ENCODE measurements around the gene LRP3. TPM values are rescaled to one million over a fixed set of nuclear protein-coding genes. Genes with fewer than 3 reads are reported as not detected.

Gene LRP3
- polyA plus RNA-seq, 1 donor from 2014 or later = 60.1 TPM

DNA sequence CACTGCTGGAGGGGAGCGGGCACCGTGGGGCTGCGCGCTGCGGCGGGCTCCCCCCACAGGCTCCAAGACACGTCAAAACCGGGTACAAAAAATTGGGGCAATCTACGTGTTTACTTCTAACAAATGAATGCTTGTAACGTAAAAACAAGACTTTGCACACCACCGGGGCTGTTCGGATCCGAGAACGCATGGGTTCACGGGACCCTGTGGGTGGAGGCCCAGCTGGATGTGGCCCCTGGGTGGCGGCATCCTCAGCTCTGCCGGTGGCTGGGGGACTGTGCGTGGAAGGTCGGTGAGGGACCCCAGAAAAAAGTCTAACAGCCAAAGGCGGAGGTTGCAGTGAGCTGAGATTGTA lies 41.8 kb downstream of the LRP3 start:
- Histone ChIP-seq H2AFZ (ENCODE audit: low read depth, low read length) (no peak overlapping the region), H3K9ac (ENCODE audit: low read length) (no peak overlapping the region), H3K27ac (ENCODE audit: low read length) (no peak overlapping the region), H3K9me3 (ENCODE audit: low read length) (no peaks in the 10 kb centered on the region), H3K36me3 (ENCODE audit: insufficient read depth, low read length) (no peaks in the 10 kb centered on the region), H3K27me3 (ENCODE audit: insufficient read depth, low read depth, low read length) (no peaks in the 10 kb centered on the region), H3K79me2 (replicated peaks; ENCODE audit: insufficient read depth, low read length) (no peaks in the 10 kb centered on the region), H3K4me3 (ENCODE audit: low read length) (no peak overlapping the region), H3F3A (ENCODE audit: insufficient read depth, low read length, poor library complexity, severe bottlenecking) (no peaks in the 10 kb centered on the region), H3K4me2 (ENCODE audit: low read length) (no peak overlapping the region), H4K20me1 (ENCODE audit: insufficient read depth) (no peaks in the 10 kb centered on the region), H3K9me2 (ENCODE audit: insufficient read depth, low read length) (no peaks in the 10 kb centered on the region)
- TF ChIP-seq EZH2 (IDR thresholded peaks at IDR 0.05; ENCODE audit: borderline replicate concordance, insufficient read depth, low read length, poor library complexity, severe bottlenecking) (no peak), EP300 (conservative IDR thresholded peaks at IDR 0.05; ENCODE audit: poor library complexity, severe bottlenecking) (no peak), CTCF (IDR thresholded peaks at IDR 0.05; ENCODE audit: poor library complexity, severe bottlenecking) (no peak), SMC3 (conservative IDR thresholded peaks at IDR 0.05; ENCODE audit: poor library complexity) (no peak), POLR2AphosphoS5 (IDR thresholded peaks at IDR 0.05) (no peak)
- TF ChIP-seq, protein P1, sequence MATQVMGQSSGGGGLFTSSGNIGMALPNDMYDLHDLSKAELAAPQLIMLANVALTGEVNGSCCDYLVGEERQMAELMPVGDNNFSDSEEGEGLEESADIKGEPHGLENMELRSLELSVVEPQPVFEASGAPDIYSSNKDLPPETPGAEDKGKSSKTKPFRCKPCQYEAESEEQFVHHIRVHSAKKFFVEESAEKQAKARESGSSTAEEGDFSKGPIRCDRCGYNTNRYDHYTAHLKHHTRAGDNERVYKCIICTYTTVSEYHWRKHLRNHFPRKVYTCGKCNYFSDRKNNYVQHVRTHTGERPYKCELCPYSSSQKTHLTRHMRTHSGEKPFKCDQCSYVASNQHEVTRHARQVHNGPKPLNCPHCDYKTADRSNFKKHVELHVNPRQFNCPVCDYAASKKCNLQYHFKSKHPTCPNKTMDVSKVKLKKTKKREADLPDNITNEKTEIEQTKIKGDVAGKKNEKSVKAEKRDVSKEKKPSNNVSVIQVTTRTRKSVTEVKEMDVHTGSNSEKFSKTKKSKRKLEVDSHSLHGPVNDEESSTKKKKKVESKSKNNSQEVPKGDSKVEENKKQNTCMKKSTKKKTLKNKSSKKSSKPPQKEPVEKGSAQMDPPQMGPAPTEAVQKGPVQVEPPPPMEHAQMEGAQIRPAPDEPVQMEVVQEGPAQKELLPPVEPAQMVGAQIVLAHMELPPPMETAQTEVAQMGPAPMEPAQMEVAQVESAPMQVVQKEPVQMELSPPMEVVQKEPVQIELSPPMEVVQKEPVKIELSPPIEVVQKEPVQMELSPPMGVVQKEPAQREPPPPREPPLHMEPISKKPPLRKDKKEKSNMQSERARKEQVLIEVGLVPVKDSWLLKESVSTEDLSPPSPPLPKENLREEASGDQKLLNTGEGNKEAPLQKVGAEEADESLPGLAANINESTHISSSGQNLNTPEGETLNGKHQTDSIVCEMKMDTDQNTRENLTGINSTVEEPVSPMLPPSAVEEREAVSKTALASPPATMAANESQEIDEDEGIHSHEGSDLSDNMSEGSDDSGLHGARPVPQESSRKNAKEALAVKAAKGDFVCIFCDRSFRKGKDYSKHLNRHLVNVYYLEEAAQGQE (IDR thresholded peaks at IDR 0.05; ENCODE audit: borderline replicate concordance) = no peak

- no peaks in the 10 kb centered on the region for H3K9me2 ChIP-seq (ENCODE audit: insufficient read depth, low read length)
- no peaks in the 10 kb centered on the region for H3K79me2 ChIP-seq (replicated peaks; ENCODE audit: insufficient read depth, low read length)
- no peaks in the 10 kb centered on the region for H3K36me3 ChIP-seq (ENCODE audit: insufficient read depth, low read length)
- no peak for TF ChIP-seq CTCF (IDR thresholded peaks at IDR 0.05; ENCODE audit: poor library complexity, severe bottlenecking)
- no peak for TF ChIP-seq POLR2AphosphoS5 (IDR thresholded peaks at IDR 0.05)
- no peak for TF ChIP-seq SMC3 (conservative IDR thresholded peaks at IDR 0.05; ENCODE audit: poor library complexity)
- no peak for TF ChIP-seq EP300 (conservative IDR thresholded peaks at IDR 0.05; ENCODE audit: poor library complexity, severe bottlenecking)
- TF ChIP-seq, protein P1 (IDR thresholded peaks at IDR 0.05; ENCODE audit: borderline replicate concordance) = no peak
- no peaks in the 10 kb centered on the region for H3K9me3 ChIP-seq (ENCODE audit: low read length)
- no peak overlapping the region for H2AFZ ChIP-seq (ENCODE audit: low read depth, low read length)
- H3K4me3 ChIP-seq (ENCODE audit: low read length) = no peak overlapping the region
- H3K27ac ChIP-seq (ENCODE audit: low read length) = no peak overlapping the region
- H3K4me2 ChIP-seq (ENCODE audit: low read length) = no peak overlapping the region
- no peaks in the 10 kb centered on the region for H3K27me3 ChIP-seq (ENCODE audit: insufficient read depth, low read depth, low read length)
- H3F3A ChIP-seq (ENCODE audit: insufficient read depth, low read length, poor library complexity, severe bottlenecking) = no peaks in the 10 kb centered on the region
- H3K9ac ChIP-seq (ENCODE audit: low read length) = no peak overlapping the region
- no peaks in the 10 kb centered on the region for H4K20me1 ChIP-seq (ENCODE audit: insufficient read depth)
These were observed 42.7 kb downstream of the LRP3 start for GRCh38 chr19:33236696-33237390.

Measured in neural cell (in vitro differentiated cells).